Osteocyte (in vitro differentiated cells): ENCODE results near the gene TTLL11. TPM values are rescaled to one million over a fixed set of nuclear protein-coding genes. Genes with fewer than 3 reads are reported as not detected.
A peak's percentile ranks its signal among the peaks of the same experiment; 100 is the strongest.

Experiments used
- DNase-seq: peaks from one replicate; pipeline ENCODE4 v3.0.0; 2021; ENCODE audit warnings: mixed read lengths; ENCODE audit not compliant: unreplicated experiment; ENCODE audit errors: extremely low spot score
- H3K27ac Mint-ChIP-seq: one replicate; pipeline ENCODE4 v1.8.0; 2021; ENCODE audit warnings: mild to moderate bottlenecking, mixed read lengths; ENCODE audit not compliant: unreplicated experiment
- H3K27me3 Mint-ChIP-seq: one replicate; pipeline ENCODE4 v1.8.0; 2021; ENCODE audit warnings: mixed read lengths; ENCODE audit not compliant: unreplicated experiment
- H3K36me3 Mint-ChIP-seq: one replicate; pipeline ENCODE4 v1.8.0; 2021; ENCODE audit warnings: mixed read lengths; ENCODE audit not compliant: unreplicated experiment
- H3K4me1 Mint-ChIP-seq: one replicate; pipeline ENCODE4 v1.8.0; 2021; ENCODE audit warnings: mixed read lengths; ENCODE audit not compliant: unreplicated experiment
- H3K4me3 Mint-ChIP-seq: one replicate; pipeline ENCODE4 v1.8.0; 2021; ENCODE audit warnings: mild to moderate bottlenecking, moderate library complexity, mixed read lengths; ENCODE audit not compliant: unreplicated experiment
- H3K9me3 Mint-ChIP-seq: one replicate; pipeline ENCODE4 v1.8.0; 2021; ENCODE audit warnings: mixed read lengths; ENCODE audit not compliant: unreplicated experiment
- total RNA-seq: library from RNA; stranded (reverse); gene quantifications from 2 replicates; pipeline ENCODE4 v1.2.1, GENCODE V29; 2021
- TF ChIP-seq, protein P1 (sequence below): fragments of 200-600 bp; sonication (generic); IDR thresholded peaks from 2 replicates; pipeline ENCODE4 v1.5.0; 2021; ENCODE audit warnings: antibody characterized with exemption, mild to moderate bottlenecking, moderate library complexity

Gene TTLL11
- total RNA-seq, 1 donor from 2014 or later: 6.0 TPM

GRCh38 chr9:121887553-121888437, 205.3 kb downstream of the TTLL11 start:
- peak overlapping the region; percentile 87 for H3K27ac Mint-ChIP-seq
- DNase-seq: peak; percentile 89
- peak overlapping the region; percentile 10 for H3K4me3 Mint-ChIP-seq
- H3K4me1 Mint-ChIP-seq: peaks cover 71% of the 10 kb centered on the region
- TF ChIP-seq, protein P1, sequence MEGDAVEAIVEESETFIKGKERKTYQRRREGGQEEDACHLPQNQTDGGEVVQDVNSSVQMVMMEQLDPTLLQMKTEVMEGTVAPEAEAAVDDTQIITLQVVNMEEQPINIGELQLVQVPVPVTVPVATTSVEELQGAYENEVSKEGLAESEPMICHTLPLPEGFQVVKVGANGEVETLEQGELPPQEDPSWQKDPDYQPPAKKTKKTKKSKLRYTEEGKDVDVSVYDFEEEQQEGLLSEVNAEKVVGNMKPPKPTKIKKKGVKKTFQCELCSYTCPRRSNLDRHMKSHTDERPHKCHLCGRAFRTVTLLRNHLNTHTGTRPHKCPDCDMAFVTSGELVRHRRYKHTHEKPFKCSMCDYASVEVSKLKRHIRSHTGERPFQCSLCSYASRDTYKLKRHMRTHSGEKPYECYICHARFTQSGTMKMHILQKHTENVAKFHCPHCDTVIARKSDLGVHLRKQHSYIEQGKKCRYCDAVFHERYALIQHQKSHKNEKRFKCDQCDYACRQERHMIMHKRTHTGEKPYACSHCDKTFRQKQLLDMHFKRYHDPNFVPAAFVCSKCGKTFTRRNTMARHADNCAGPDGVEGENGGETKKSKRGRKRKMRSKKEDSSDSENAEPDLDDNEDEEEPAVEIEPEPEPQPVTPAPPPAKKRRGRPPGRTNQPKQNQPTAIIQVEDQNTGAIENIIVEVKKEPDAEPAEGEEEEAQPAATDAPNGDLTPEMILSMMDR: no peak
- no peaks in the 10 kb centered on the region for H3K27me3 Mint-ChIP-seq
- H3K36me3 Mint-ChIP-seq: no peaks in the 10 kb centered on the region
- no peaks in the 10 kb centered on the region for H3K9me3 Mint-ChIP-seq

GRCh38 chr9:121886759-121887485, 206.2 kb downstream of the TTLL11 start:
- Mint-ChIP-seq H3K4me3 (no peak overlapping the region), H3K27ac (peak overlapping the region; percentile 87)
- DNase-seq: no peak

GRCh38 chr9:121885345-121885901, 207.7 kb downstream of the TTLL11 start:
- Mint-ChIP-seq H3K9me3 (no peaks in the 10 kb centered on the region), H3K27ac (no peak overlapping the region), H3K4me1 (peaks cover 70% of the 10 kb centered on the region), H3K4me3 (peak overlapping the region; percentile 11), H3K36me3 (no peaks in the 10 kb centered on the region), H3K27me3 (no peaks in the 10 kb centered on the region)
- no peak for DNase-seq
- TF ChIP-seq, protein P1: no peak

More at GRCh38 chr9:121886759-121887485, 206.2 kb downstream of the TTLL11 start:
- Mint-ChIP-seq H3K4me1 (peaks cover 72% of the 10 kb centered on the region), H3K9me3 (no peaks in the 10 kb centered on the region), H3K27me3 (no peaks in the 10 kb centered on the region), H3K36me3 (no peaks in the 10 kb centered on the region)
- TF ChIP-seq, protein P1: no peak

DNA sequence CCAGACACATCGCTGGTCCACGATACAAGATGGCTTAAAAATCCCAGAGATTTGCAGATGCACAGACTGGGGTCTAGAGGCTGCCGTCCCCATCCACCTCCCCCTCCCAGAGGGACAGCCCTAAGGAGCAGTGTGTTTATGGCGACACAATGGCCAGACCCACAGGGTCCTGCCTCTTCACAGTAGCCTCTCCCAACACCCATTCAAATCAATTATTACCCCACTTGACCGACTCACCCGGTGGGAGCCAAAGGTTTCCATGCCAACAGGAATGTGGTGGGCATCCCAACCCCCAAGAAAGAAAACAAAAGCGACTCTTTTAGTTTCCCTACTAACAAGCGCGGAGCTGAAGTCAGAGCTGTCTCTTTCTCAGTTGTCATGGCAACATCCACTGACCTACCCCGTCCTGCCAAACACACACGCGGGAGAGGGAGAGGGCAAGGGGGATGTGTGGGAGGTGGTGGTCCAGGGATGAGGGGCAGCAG, 209.0 kb downstream of the TTLL11 start:
- TF ChIP-seq, protein P1: no peak
- no peaks in the 10 kb centered on the region for H3K9me3 Mint-ChIP-seq
- no peaks in the 10 kb centered on the region for H3K36me3 Mint-ChIP-seq
- peaks cover 61% of the 10 kb centered on the region for H3K4me1 Mint-ChIP-seq
- no peak for DNase-seq
- H3K27me3 Mint-ChIP-seq: no peaks in the 10 kb centered on the region
- no peak overlapping the region for H3K4me3 Mint-ChIP-seq
- H3K27ac Mint-ChIP-seq: peak overlapping the region; percentile 55
